Gastroesophageal sphincter (tissue), 4 donors: Measurements from ENCODE around the gene KDM2B. TPM values are rescaled to one million over a fixed set of nuclear protein-coding genes. Genes with fewer than 3 reads are reported as not detected.

Source experiments
- ATAC-seq: fragments of 150-250 bp; one replicate; pipeline ENCODE4 v1.9.1; 2016; ENCODE audit warnings: mild to moderate bottlenecking, moderate library complexity
- H3K27ac ChIP-seq, 4 donors: fragments of 200-600 bp; sonication (generic) in 3 of 4; 1 replicate in 3 of 4; 2 replicates in 1 of 4; pipeline ENCODE4 v1.5.1; 2016 to 2019
- H3K27me3 ChIP-seq: fragments of 200-600 bp; sonication (generic); one replicate; pipeline ENCODE4 v1.5.1; 2019
- H3K36me3 ChIP-seq, 2 donors: fragments of 200-600 bp; sonication (generic); one replicate each; pipeline ENCODE4 v1.5.1; 2019; ENCODE audit warnings: control low read depth in 1 of 2
- H3K4me1 ChIP-seq, 3 donors: fragments of 200-600 bp; sonication (generic); 1 replicate in 2 of 3; 2 replicates in 1 of 3; pipeline ENCODE4 v1.5.1; 2016 to 2019; ENCODE audit warnings: control low read depth in 2 of 3
- H3K4me3 ChIP-seq, 2 donors: fragments of 200-600 bp; sonication (generic); one replicate each; pipeline ENCODE4 v1.5.1; 2019; ENCODE audit warnings: mild to moderate bottlenecking in 1 of 2, moderate library complexity in 1 of 2
- H3K9me3 ChIP-seq, 3 donors: fragments of 200-600 bp; sonication (generic); one replicate each; pipeline ENCODE4 v1.5.1; 2017 to 2019; ENCODE audit warnings: control low read depth in 2 of 3
- EP300 ChIP-seq: sonication (generic); formaldehyde crosslinking; IDR thresholded peaks from one replicate; pipeline ENCODE4 v1.6.1; 2017; ENCODE audit warnings: antibody characterized with exemption, mild to moderate bottlenecking
- POLR2A ChIP-seq, 2 donors: fragments of 450-650 bp; IDR thresholded peaks; one replicate each; pipeline ENCODE4 v1.6.1; 2017; ENCODE audit warnings: antibody characterized with exemption in 2 of 2, mild to moderate bottlenecking in 2 of 2, moderate library complexity in 1 of 2
- POLR2AphosphoS5 ChIP-seq: sonication (generic); formaldehyde crosslinking; IDR thresholded peaks from one replicate; pipeline ENCODE4 v1.6.1; 2017; ENCODE audit warnings: antibody characterized with exemption
- WGBS, 2 donors: methylation state at CpG; one replicate each; pipeline ENCODE4 v1.1.5; 2018; ENCODE audit warnings: low coverage in 1 of 2; 5-methylcytosine and 5-hydroxymethylcytosine counted together
- total RNA-seq, 4 donors: library from RNA; depleted of rRNA; stranded (reverse); fragments of >200 nt; gene quantifications; one replicate each; pipeline ENCODE4 v1.1.0, GENCODE V29; 2016
- TF ChIP-seq, protein P1 (sequence below), 4 experiments: fragments of 200-600 bp in 2 of 4; fragments of 450-650 bp in 2 of 4; sonication (generic) in 1 of 4; IDR thresholded peaks; one replicate each; pipeline ENCODE4 v1.5.1; 2017 to 2019; ENCODE audit warnings: antibody characterized with exemption in 4 of 4, mild to moderate bottlenecking in 2 of 4, moderate library complexity in 2 of 4

KDM2B gene
- total RNA-seq, 4 donors from 2014 or later = 10.0 to 26.5 (median 15.0) TPM

DNA sequence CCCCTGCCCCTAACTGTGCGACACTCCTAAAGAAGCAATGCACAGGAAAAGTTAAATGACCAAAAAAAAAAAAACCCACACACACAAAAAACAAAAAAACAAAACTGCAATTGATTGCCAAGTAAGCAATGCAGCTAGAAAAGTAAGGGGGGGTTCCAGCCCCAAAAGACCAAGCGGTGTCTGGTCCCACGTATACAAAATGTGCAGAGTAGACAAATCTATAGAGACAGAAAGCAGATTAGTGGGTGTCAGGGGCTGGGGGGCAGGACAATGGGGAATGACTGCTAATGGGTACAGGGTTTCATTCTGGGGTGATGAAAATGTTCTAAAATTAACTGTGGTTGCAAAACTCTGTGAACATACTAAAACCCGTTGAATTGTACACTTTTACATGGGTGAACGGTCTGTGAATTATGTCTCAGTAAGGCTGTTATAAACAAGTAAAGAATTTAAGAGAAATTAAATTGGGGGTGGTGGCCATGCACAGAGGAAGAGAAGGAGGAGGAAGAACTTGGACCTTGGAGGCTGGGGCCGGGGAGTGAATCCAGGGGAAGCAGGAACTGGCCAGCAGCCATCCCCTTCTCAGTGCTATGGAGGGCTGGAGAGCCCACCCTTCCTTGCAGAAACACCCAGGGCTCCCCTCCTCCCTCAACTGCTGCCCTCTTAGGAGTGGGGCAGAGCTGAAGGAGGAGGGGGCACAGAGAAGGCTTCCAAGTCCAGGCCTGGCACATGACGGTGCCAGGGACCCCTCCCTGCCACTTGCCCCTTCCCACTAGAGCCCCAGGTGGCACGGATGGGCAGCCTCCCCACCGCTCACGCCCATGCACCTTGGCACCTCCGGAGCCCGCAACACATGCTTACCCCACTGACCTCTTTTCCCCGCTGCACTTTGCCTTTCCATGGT, 45.4 kb downstream of the KDM2B start:
- Histone ChIP-seq H3K27ac (peak overlapping the region; percentile 80 to 95 (median 94)), H3K4me1 (peaks cover 0 to 76% (median 19%) of the 10 kb centered on the region in 3 donors), H3K9me3 (no peaks in the 10 kb centered on the region), H3K4me3 (peak overlapping the region; percentile 50 to 86), H3K27me3 (no peaks in the 10 kb centered on the region), H3K36me3 (peaks cover 0 to 29% of the 10 kb centered on the region in 2 donors)
- no peak for ATAC-seq
- no peak for TF ChIP-seq EP300
- TF ChIP-seq POLR2AphosphoS5 = no peak
- TF ChIP-seq POLR2A (IDR thresholded peaks at IDR 0.05) = no peak
- TF ChIP-seq, protein P1, sequence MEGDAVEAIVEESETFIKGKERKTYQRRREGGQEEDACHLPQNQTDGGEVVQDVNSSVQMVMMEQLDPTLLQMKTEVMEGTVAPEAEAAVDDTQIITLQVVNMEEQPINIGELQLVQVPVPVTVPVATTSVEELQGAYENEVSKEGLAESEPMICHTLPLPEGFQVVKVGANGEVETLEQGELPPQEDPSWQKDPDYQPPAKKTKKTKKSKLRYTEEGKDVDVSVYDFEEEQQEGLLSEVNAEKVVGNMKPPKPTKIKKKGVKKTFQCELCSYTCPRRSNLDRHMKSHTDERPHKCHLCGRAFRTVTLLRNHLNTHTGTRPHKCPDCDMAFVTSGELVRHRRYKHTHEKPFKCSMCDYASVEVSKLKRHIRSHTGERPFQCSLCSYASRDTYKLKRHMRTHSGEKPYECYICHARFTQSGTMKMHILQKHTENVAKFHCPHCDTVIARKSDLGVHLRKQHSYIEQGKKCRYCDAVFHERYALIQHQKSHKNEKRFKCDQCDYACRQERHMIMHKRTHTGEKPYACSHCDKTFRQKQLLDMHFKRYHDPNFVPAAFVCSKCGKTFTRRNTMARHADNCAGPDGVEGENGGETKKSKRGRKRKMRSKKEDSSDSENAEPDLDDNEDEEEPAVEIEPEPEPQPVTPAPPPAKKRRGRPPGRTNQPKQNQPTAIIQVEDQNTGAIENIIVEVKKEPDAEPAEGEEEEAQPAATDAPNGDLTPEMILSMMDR (IDR thresholded peaks at IDR 0.05) = no peak
- WGBS, 2 donors = 16 to 42% methylated on average over 3 to 6 of the region's 13 CpGs

- 75 to 82% methylated on average over 11 to 12 of the region's 14 CpGs for WGBS, 2 donors
- H3K4me1 ChIP-seq = peaks cover 0 to 79% (median 19%) of the 10 kb centered on the region in 3 donors
Measured at GRCh38 chr12:121534495-121535148, 46.2 kb downstream of the KDM2B start.

GRCh38 chr12:121533394-121534090, 47.3 kb downstream of the KDM2B start:
- H3K27ac ChIP-seq = peak overlapping the region in 3 of 4 donors; percentile 60 to 71 (median 69)
- H3K36me3 ChIP-seq = peaks cover 0 to 35% of the 10 kb centered on the region in 2 donors
- no peak for ATAC-seq
- no peaks in the 10 kb centered on the region for H3K27me3 ChIP-seq
- H3K4me1 ChIP-seq = peaks cover 0 to 75% (median 18%) of the 10 kb centered on the region in 3 donors
- WGBS, 2 donors = 49 to 64% methylated on average over 8 to 17 of the region's 17 CpGs
- no peak overlapping the region for H3K4me3 ChIP-seq
- H3K9me3 ChIP-seq = no peaks in the 10 kb centered on the region
- TF ChIP-seq, protein P1 (IDR thresholded peaks at IDR 0.05) = no peak
- no peak for TF ChIP-seq EP300
- no peak for TF ChIP-seq POLR2AphosphoS5
- TF ChIP-seq POLR2A (IDR thresholded peaks at IDR 0.05) = no peak

More at GRCh38 chr12:121534495-121535148, 46.2 kb downstream of the KDM2B start:
- TF ChIP-seq POLR2A (IDR thresholded peaks at IDR 0.05) (no peak), EP300 (no peak), POLR2AphosphoS5 (no peak)
- TF ChIP-seq, protein P1 (IDR thresholded peaks at IDR 0.05) = no peak
- H3K4me3 ChIP-seq = no peak overlapping the region
- peak overlapping the region in 2 of 4 donors; percentile 21 to 95 for H3K27ac ChIP-seq
- H3K27me3 ChIP-seq = no peaks in the 10 kb centered on the region
- no peaks in the 10 kb centered on the region for H3K9me3 ChIP-seq
- H3K36me3 ChIP-seq = peaks cover 0 to 29% of the 10 kb centered on the region in 2 donors
- ATAC-seq = no peak

DNA sequence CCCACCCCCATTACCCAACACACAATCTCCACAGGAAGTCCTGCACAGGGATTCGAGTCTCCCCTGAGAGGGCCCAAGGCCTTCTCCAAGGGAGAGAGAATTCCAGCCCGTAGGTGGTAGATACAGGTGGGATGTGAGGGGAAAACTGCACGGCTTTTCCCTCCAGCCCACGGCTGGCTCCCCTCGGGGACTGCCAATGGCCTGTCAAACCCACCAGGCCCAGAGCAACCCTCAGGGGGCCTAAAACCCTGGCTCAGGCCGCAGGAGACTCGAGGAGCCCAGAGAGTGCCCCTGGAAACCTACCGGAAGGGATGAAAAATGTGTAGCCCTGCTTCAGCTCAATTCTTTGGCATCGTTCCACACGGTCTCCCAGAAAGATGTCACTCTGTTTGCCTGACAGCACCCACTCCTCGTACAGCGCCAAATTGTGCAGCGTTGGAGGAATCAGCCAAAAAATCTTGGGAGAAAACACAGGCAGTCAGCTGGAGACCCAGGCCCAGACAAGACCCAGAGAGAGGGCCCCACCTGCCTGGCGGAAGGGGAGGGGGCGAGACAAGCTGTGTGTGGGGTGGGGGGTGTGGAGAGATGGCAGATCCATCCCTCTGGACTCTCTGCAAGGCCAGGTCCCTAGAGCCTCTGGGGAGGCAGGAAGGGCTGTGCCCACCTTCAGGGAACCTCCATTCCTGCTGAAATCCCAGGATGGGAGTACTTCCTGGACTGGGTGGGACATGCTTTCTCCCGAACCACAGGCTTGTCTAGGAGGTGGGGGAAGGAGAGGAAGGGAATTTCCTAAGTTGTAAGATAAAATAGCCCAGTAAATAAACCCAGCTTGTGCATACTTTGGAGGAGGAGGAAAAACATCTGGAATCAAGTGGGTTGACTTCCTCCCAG, 48.1 kb downstream of the KDM2B start:
- WGBS, 2 donors = 40 to 47% methylated on average over 1 to 5 of the region's 16 CpGs
- ATAC-seq = no peak
- peaks cover 0 to 67% (median 13%) of the 10 kb centered on the region in 3 donors for H3K4me1 ChIP-seq
- peaks cover 0 to 41% of the 10 kb centered on the region in 2 donors for H3K36me3 ChIP-seq
- TF ChIP-seq POLR2AphosphoS5 (no peak), EP300 (no peak), POLR2A (IDR thresholded peaks at IDR 0.05) (no peak)
- TF ChIP-seq, protein P1 (IDR thresholded peaks at IDR 0.05) = no peak
- H3K27ac ChIP-seq = peak overlapping the region in 3 of 4 donors; percentile 60 to 71 (median 69)
- no peaks in the 10 kb centered on the region for H3K27me3 ChIP-seq
- no peak overlapping the region for H3K4me3 ChIP-seq
- no peaks in the 10 kb centered on the region for H3K9me3 ChIP-seq
